Lung (tissue), 12 donors: ENCODE measurements around the gene POR. TPM values are rescaled to one million over a fixed set of nuclear protein-coding genes. Genes with fewer than 3 reads are reported as not detected.
A peak's percentile ranks its signal among the peaks of the same experiment; 100 is the strongest.

Experiments
- ATAC-seq: fragments of 200-7000 bp; cut with Tn5 transposase; one replicate; pipeline ENCODE4 v1.9.1; 2020; ENCODE audit warnings: moderate number of reproducible peaks; ENCODE audit not compliant: insufficient read depth, low FRiP score
- DNase-seq, 3 donors: peaks; one replicate each; pipeline ENCODE4 v3.0.0-alpha.2; 2013 to 2017
- H3K27ac ChIP-seq, 2 donors: one replicate each; pipeline ENCODE4 v1.5.1; 2013; ENCODE audit warnings: mild to moderate bottlenecking in 2 of 2, moderate library complexity in 2 of 2, control low read depth in 1 of 2, inconsistent platforms in 1 of 2, low read depth in 1 of 2, low read length in 1 of 2
- H3K27me3 ChIP-seq, 3 donors: one replicate each; pipeline ENCODE4 v1.5.1; 2013; ENCODE audit warnings: low read length in 2 of 3; ENCODE audit not compliant: control insufficient read depth in 3 of 3, insufficient read depth in 3 of 3
- H3K36me3 ChIP-seq, 4 donors: one replicate each; pipeline ENCODE4 v1.5.1; 2013; ENCODE audit warnings: low read length in 4 of 4, mild to moderate bottlenecking in 1 of 4, moderate library complexity in 1 of 4; ENCODE audit not compliant: control insufficient read depth in 4 of 4, insufficient read depth in 4 of 4
- H3K4me1 ChIP-seq, 5 donors: one replicate each; pipeline ENCODE4 v1.5.1; 2013; ENCODE audit warnings: low read length in 5 of 5, mild to moderate bottlenecking in 2 of 5, moderate library complexity in 1 of 5; ENCODE audit not compliant: control insufficient read depth in 5 of 5, insufficient read depth in 5 of 5
- H3K4me3 ChIP-seq: one replicate; pipeline ENCODE4 v1.5.1; 2013; ENCODE audit warnings: mild to moderate bottlenecking, control low read depth, moderate library complexity
- H3K9ac ChIP-seq, 2 donors: one replicate each; pipeline ENCODE4 v1.5.1; 2013; ENCODE audit warnings: low read length in 2 of 2, control low read depth in 1 of 2; ENCODE audit not compliant: insufficient read depth in 1 of 2
- H3K9me3 ChIP-seq, 4 donors: one replicate each; pipeline ENCODE4 v1.5.1; 2013; ENCODE audit warnings: low read length in 3 of 4, mild to moderate bottlenecking in 1 of 4, moderate library complexity in 1 of 4; ENCODE audit not compliant: control insufficient read depth in 4 of 4, insufficient read depth in 3 of 4
- CTCF ChIP-seq: IDR thresholded peaks from 2 replicates; pipeline ENCODE4 v1.5.1; 2012; ENCODE audit warnings: mild to moderate bottlenecking; ENCODE audit errors: control extremely low read depth, extremely low read depth
- WGBS, 2 donors: extraction: QIAGEN DNeasy Blood & Tissue Kit; methylation state at CpG; one replicate each; pipeline ENCODE4 v1.1.7; 2013; 5-methylcytosine and 5-hydroxymethylcytosine counted together
- polyA plus RNA-seq, 2 donors: library from polyadenylated mRNA; stranded (reverse); fragments of 200-250 nt; gene quantifications; one replicate each; pipeline ENCODE4 v1.2.1, GENCODE V29; 2013
- total RNA-seq, 2 donors: library from RNA; depleted of rRNA in 1 of 2; stranded (reverse); fragments of >200 nt in 1 of 2; gene quantifications; one replicate each; pipeline ENCODE4 v1.2.1, GENCODE V29; 2014 to 2021
- donor health status: control.
- donor health status: control.
- donor health status: Bipolar disorder and iron deficiency.
- donor health status: healthy.
- donor health status: DM: yes; HTN: yes; CAD: no.

POR gene
- total and polyA plus RNA-seq, 4 donors, result 111 to 305 (median 264) TPM

GRCh38 chr7:75878769-75879611 lies 36.0 kb upstream of the POR start, which contains the start of gene RHBDD2:
TSS of gene RHBDD2 (plus strand) at chr7:75879034. CDS start at chr7:75879083, 49 bp downstream.
- no peak for TF ChIP-seq CTCF
- ATAC-seq (peak; percentile 95), DNase-seq (peak; percentile 94 to 97 (median 97))
- Histone ChIP-seq H3K36me3 (peaks cover 0 to 20% (median 15%) of the 10 kb centered on the region in 4 donors), H3K27me3 (no peaks in the 10 kb centered on the region), H3K27ac (peak within 1 kb of the TSS; percentile 77 to 88), H3K9me3 (no peaks in the 10 kb centered on the region), H3K9ac (peak within 1 kb of the TSS; percentile 74 to 83), H3K4me1 (peaks cover 0 to 21% (median 4%) of the 10 kb centered on the region in 5 donors), H3K4me3 (peak within 1 kb of the TSS; percentile 85)
- 1% methylated on average over 58 to 64 of the region's 65 CpGs for WGBS, 2 donors

GRCh38 chr7:75879771-75880184 lies 35.2 kb upstream of the POR start:
- peaks cover 0 to 21% (median 4%) of the 10 kb centered on the region in 5 donors for H3K4me1 ChIP-seq
- no peaks in the 10 kb centered on the region for H3K27me3 ChIP-seq
- no peaks in the 10 kb centered on the region for H3K9me3 ChIP-seq
- H3K9ac ChIP-seq, result peak overlapping the region; percentile 74 to 83
- 7 to 12% methylated on average over 8 of the region's 8 CpGs for WGBS, 2 donors
- ATAC-seq (no peak), DNase-seq (peak in 2 of 3 donors; percentile 16 to 32)
- peak overlapping the region in 1 of 2 donors; percentile 88 for H3K27ac ChIP-seq
- peak overlapping the region; percentile 85 for H3K4me3 ChIP-seq
- no peak for TF ChIP-seq CTCF
- peaks cover 0 to 27% (median 21%) of the 10 kb centered on the region in 4 donors for H3K36me3 ChIP-seq

- Histone ChIP-seq H3K9me3 (no peaks in the 10 kb centered on the region), H3K27me3 (no peaks in the 10 kb centered on the region), H3K4me3 (peak overlapping the region; percentile 7), H3K27ac (no peak overlapping the region), H3K9ac (no peak overlapping the region), H3K36me3 (peaks cover 0 to 32% (median 21%) of the 10 kb centered on the region in 4 donors), H3K4me1 (peaks cover 0 to 21% (median 4%) of the 10 kb centered on the region in 5 donors)
- no peak for DNase-seq
- no peak for TF ChIP-seq CTCF
- ATAC-seq, result no peak
- 83 to 94% methylated on average over 4 of the region's 4 CpGs for WGBS, 2 donors
These were observed 34.7 kb upstream of the POR start for GRCh38 chr7:75880242-75880641.
